Retinal pigment epithelial cell (primary cell): Measurements from ENCODE around the gene SREK1.
A peak's percentile ranks its signal among the peaks of the same experiment; 100 is the strongest.

Experiments used
- DNase-seq: peaks from one replicate; pipeline ENCODE4 v3.0.0-alpha.2; 2010; ENCODE audit warnings: low read depth
- H3K4me3 ChIP-seq: 2 replicates; pipeline ENCODE4 v1.5.1; 2011; ENCODE audit warnings: mild to moderate bottlenecking, low read length, control low read depth, moderate library complexity
- CTCF ChIP-seq: conservative IDR thresholded peaks from 2 replicates; pipeline ENCODE4 v1.5.1; 2011; ENCODE audit warnings: low read depth, low read length, control low read depth, inconsistent platforms

SREK1 gene

DNA sequence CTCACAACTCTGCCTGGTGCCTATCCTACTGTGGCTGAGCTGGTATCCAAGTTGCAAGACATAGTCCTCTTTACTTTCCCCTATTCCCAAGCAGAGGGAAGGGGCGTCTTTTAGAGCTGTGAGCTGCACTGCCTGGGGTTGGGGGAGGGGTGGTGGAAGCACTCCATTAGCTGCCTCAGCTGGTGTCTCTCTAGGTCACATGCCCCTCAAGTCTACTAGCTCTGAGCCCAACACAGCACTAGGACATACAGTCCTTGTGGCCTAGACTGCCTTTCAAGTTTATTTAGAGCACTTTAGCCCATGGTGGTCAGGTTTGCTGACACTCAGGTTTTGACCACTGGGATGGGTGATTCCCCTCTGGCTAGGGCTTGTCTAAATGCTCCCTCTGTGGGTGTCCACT lies 54.7 kb downstream of the SREK1 start:
- TF ChIP-seq CTCF = no peak
- no peak overlapping the region for H3K4me3 ChIP-seq
- no peak for DNase-seq

- no peak for DNase-seq
- H3K4me3 ChIP-seq = no peak overlapping the region
- no peak for TF ChIP-seq CTCF
Measured at GRCh38 chr5:66203531-66203930, 59.4 kb downstream of the SREK1 start.

DNA sequence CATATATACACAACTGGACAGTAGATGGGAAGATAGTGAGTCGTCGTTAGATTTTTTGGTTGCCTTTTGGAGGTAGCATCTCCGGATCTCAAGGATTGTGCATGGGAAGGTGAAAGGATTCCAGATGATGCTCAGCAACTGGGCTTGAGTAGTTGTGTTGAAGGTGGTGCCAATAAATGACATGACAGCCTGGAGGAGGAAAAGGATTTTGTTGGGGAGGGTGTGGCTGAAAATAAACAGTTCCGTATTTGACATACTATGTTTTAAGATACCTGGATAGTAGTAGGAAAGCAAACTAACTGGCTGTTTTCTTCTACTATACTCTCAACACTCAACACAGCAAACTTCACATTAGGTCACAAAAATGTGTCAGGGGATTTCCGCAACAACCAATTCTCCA lies 62.4 kb downstream of the SREK1 start:
- no peak for TF ChIP-seq CTCF
- DNase-seq = no peak
- H3K4me3 ChIP-seq = no peak overlapping the region

GRCh38 chr5:66207800-66208561 lies 63.9 kb downstream of the SREK1 start:
- peak; percentile 67 for DNase-seq
- H3K4me3 ChIP-seq = no peak overlapping the region
- no peak for TF ChIP-seq CTCF

DNA sequence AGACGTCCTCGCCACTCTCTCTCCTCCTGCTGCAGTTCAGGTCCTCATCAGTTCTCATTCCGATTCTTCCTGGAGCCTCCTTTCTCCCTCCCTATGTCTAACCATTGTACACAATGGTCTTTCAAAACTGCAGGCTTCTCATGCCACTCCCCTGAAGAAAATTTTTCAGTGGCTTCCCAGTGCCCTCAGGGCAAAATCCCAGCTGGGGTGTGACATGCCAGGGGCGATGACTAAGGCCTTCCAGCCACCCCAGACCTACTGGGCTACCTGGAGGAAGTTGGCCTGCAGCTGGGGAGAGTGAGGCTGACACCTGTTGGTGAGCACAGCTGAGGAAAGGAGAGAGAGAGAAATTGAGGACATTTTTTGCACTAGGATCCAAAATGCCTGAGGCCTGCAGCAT lies 65.2 kb downstream of the SREK1 start:
- H3K4me3 ChIP-seq = no peak overlapping the region
- no peak for DNase-seq
- peak; percentile 8 for TF ChIP-seq CTCF

- H3K4me3 ChIP-seq = no peak overlapping the region
- no peak for DNase-seq
Measured at GRCh38 chr5:66209794-66210193, 65.7 kb downstream of the SREK1 start.

More at GRCh38 chr5:66209794-66210193, 65.7 kb downstream of the SREK1 start:
- no peak for TF ChIP-seq CTCF
